ENCODE measurements around the gene GNAO1. TPM values are rescaled to one million over a fixed set of nuclear protein-coding genes. Genes with fewer than 3 reads are reported as not detected.

The GNAO1 gene
- total RNA-seq, 1 donor from 2014 or later = 1.9 TPM

- Histone ChIP-seq H3K79me2 (ENCODE audit: low read depth) (no peaks in the 10 kb centered on the region), H3K27me3 (no peaks in the 10 kb centered on the region), H2AFZ (replicated peaks) (no peak overlapping the region), H3K9me3 (ENCODE audit: low read depth) (no peaks in the 10 kb centered on the region), H3K4me3 (no peak overlapping the region), H3F3A (ENCODE audit: low read depth) (no peaks in the 10 kb centered on the region), H3K27ac (no peak overlapping the region), H3K4me2 (no peak overlapping the region), H3K4me1 (peaks cover 9% of the 10 kb centered on the region), H3K9ac (no peak overlapping the region), H4K20me1 (ENCODE audit: low read depth) (no peaks in the 10 kb centered on the region), H3K36me3 (no peaks in the 10 kb centered on the region)
- H3K4me1 Mint-ChIP-seq = peaks cover 6% of the 10 kb centered on the region
- no peak for DNase-seq (ENCODE audit: low spot score)
- H3K36me3 Mint-ChIP-seq = peaks cover 3% of the 10 kb centered on the region
- H3K27me3 Mint-ChIP-seq (ENCODE audit: insufficient read depth, low read depth) = peaks cover 7% of the 10 kb centered on the region
- TF ChIP-seq EZH2phosphoT487 (IDR thresholded peaks at IDR 0.05) (no peak), EZH2 (IDR thresholded peaks at IDR 0.05) (no peak)
- TF ChIP-seq, protein P1, sequence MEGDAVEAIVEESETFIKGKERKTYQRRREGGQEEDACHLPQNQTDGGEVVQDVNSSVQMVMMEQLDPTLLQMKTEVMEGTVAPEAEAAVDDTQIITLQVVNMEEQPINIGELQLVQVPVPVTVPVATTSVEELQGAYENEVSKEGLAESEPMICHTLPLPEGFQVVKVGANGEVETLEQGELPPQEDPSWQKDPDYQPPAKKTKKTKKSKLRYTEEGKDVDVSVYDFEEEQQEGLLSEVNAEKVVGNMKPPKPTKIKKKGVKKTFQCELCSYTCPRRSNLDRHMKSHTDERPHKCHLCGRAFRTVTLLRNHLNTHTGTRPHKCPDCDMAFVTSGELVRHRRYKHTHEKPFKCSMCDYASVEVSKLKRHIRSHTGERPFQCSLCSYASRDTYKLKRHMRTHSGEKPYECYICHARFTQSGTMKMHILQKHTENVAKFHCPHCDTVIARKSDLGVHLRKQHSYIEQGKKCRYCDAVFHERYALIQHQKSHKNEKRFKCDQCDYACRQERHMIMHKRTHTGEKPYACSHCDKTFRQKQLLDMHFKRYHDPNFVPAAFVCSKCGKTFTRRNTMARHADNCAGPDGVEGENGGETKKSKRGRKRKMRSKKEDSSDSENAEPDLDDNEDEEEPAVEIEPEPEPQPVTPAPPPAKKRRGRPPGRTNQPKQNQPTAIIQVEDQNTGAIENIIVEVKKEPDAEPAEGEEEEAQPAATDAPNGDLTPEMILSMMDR (IDR thresholded peaks at IDR 0.05) = no peak
- H3K9me3 Mint-ChIP-seq = no peaks in the 10 kb centered on the region
- no peak overlapping the region for H3K4me3 Mint-ChIP-seq
- peak overlapping the region; percentile 23 for H3K27ac Mint-ChIP-seq
Observed at GRCh38 chr16:56247018-56247417, 55.7 kb downstream of the GNAO1 start.

DNA sequence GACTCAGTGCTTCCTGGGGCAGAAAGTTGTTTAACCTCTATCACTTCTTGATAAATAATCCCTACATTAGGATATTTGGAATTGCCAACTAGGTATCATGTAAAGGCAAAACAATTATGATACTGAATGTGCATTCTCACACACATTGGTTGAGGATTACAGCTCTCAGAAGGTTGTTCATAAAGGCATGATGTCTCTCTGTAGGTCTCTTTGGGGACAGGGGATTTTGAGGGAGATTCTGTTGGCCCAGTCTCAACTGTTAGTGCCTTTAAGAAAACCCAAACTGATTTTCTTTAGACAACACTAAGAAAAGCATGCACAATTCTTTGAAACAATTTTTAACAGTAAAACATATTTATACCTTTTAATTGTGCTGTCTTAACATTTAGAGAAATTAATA, 56.5 kb downstream of the GNAO1 start:
- H3K27ac Mint-ChIP-seq = no peak overlapping the region
- H3K27me3 Mint-ChIP-seq (ENCODE audit: insufficient read depth, low read depth) = peaks cover 7% of the 10 kb centered on the region
- Histone ChIP-seq H4K20me1 (ENCODE audit: low read depth) (no peaks in the 10 kb centered on the region), H2AFZ (replicated peaks) (no peak overlapping the region), H3K4me2 (no peak overlapping the region), H3K36me3 (no peaks in the 10 kb centered on the region), H3K4me3 (no peak overlapping the region), H3K27ac (no peak overlapping the region), H3K79me2 (ENCODE audit: low read depth) (no peaks in the 10 kb centered on the region), H3K4me1 (peaks cover 9% of the 10 kb centered on the region), H3F3A (ENCODE audit: low read depth) (no peaks in the 10 kb centered on the region), H3K27me3 (no peaks in the 10 kb centered on the region), H3K9me3 (ENCODE audit: low read depth) (no peaks in the 10 kb centered on the region), H3K9ac (no peak overlapping the region)
- TF ChIP-seq EZH2phosphoT487 (IDR thresholded peaks at IDR 0.05) (no peak), EZH2 (IDR thresholded peaks at IDR 0.05) (no peak)
- TF ChIP-seq, protein P1 (IDR thresholded peaks at IDR 0.05) = no peak
- no peaks in the 10 kb centered on the region for H3K9me3 Mint-ChIP-seq
- peaks cover 6% of the 10 kb centered on the region for H3K4me1 Mint-ChIP-seq
- no peak overlapping the region for H3K4me3 Mint-ChIP-seq
- DNase-seq (ENCODE audit: low spot score) = no peak
- no peaks in the 10 kb centered on the region for H3K36me3 Mint-ChIP-seq

- H3K27me3 Mint-ChIP-seq (ENCODE audit: insufficient read depth, low read depth) = peaks cover 6% of the 10 kb centered on the region
- no peaks in the 10 kb centered on the region for H3K4me1 Mint-ChIP-seq
- no peaks in the 10 kb centered on the region for H3K36me3 Mint-ChIP-seq
- Histone ChIP-seq H4K20me1 (ENCODE audit: low read depth) (no peaks in the 10 kb centered on the region), H3K36me3 (no peaks in the 10 kb centered on the region), H3K4me2 (no peak overlapping the region), H3K4me1 (no peaks in the 10 kb centered on the region), H3F3A (ENCODE audit: low read depth) (no peaks in the 10 kb centered on the region), H3K79me2 (ENCODE audit: low read depth) (no peaks in the 10 kb centered on the region), H3K4me3 (no peak overlapping the region), H2AFZ (replicated peaks) (no peak overlapping the region), H3K9ac (no peak overlapping the region), H3K9me3 (ENCODE audit: low read depth) (no peaks in the 10 kb centered on the region), H3K27me3 (no peaks in the 10 kb centered on the region), H3K27ac (no peak overlapping the region)
- H3K4me3 Mint-ChIP-seq = no peak overlapping the region
- TF ChIP-seq, protein P1 (IDR thresholded peaks at IDR 0.05) = no peak
- TF ChIP-seq EZH2 (IDR thresholded peaks at IDR 0.05) = no peak
- no peak for TF ChIP-seq EZH2phosphoT487 (IDR thresholded peaks at IDR 0.05)
- H3K27ac Mint-ChIP-seq = no peak overlapping the region
- no peak for DNase-seq (ENCODE audit: low spot score)
- no peaks in the 10 kb centered on the region for H3K9me3 Mint-ChIP-seq
Observed at GRCh38 chr16:56252835-56253234, 61.5 kb downstream of the GNAO1 start.

Data from neural progenitor cell (in vitro differentiated cells).